ENCODE results near the gene MCCD1.

The MCCD1 gene

DNA sequence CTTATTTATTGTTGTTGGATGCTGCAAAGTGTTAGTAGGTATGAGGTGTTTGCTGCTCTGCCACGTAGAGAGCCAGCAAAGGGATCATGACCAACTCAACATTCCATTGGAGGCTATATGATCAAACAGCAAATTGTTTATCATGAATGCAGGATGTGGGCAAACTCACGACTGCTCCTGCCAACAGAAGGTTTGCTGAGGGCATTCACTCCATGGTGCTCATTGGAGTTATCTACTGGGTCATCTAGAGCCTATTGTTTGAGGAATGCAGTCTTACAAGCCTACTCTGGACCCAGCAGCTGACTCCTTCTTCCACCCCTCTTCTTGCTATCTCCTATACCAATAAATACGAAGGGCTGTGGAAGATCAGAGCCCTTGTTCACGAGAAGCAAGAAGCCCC is 18.8 kb upstream of the MCCD1 start:
- DNase-seq (ENCODE audit: low read depth, low spot score): no peak

DNA sequence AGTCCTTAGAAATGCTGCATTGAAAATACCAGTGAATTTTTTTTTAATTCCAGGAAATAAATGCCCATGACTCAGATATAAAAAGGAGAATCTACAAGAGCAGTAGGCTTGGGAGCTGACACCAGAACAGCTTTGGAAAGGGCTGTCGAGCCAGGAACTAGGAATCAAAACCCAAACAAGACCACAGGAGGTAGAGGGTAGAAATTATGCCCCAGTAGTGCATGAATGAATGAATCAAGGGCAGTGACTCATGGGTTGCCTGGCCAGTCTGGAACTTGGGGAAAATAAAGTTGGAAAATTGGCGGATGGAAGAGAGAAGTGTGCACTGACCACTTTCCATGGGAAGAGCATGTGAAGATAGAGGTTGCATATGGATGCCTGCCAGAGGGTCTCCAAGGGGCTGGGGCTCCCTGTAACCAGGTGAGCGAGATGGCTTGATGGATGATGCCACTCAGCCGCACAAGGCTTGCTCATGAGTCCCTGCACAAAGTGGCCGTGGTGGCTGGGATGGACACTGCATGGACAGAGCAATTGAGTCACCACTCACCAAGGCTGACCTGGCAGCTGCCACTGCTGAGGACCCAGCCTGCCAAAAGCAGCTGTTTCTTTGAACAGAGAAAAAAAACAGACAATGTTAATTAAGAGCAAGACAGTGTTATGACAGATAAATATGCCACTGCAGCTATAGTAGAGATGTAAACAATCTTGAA is 15.2 kb upstream of the MCCD1 start:
- no peak for DNase-seq (ENCODE audit: low read depth, low spot score)

DNA sequence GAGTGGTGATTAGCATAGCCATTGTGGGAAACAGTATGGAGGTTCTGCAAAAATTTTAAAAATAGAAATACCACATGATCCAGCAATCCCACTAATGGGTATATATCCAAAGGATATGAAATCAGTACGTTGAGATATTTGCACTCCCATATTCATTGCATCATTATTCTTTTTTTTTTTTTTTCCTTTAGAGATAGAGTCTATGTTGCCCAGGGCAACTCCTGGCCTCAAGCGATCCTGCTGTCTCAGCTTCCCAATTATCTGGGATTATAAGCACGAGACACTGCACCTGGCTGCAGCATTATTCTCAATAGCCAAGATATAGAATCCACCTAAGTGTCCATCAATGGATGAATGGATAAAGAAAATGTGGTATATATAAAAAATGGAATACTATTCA is 6.9 kb upstream of the MCCD1 start:
- no peak for DNase-seq (ENCODE audit: low read depth, low spot score)

DNA sequence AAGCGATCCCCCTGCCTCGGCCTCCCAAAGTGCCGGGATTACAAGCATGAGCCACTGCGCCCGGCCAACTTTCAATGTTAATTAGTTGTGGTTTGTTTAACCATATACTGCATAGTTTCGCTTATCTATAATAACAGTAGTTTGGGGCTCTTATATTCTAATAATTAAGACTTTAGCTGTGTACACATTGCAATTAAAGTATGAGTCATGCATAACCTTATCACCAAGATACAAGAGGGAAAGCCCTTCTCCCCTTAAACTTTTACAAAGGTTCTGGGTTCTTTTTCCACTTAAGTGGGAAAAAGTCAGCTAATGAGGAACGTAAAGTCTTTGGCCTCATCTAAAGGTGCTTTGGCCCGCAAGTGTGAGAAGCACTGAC is 3.2 kb upstream of the MCCD1 start:
- no peak for DNase-seq (ENCODE audit: low read depth, low spot score)

DNA sequence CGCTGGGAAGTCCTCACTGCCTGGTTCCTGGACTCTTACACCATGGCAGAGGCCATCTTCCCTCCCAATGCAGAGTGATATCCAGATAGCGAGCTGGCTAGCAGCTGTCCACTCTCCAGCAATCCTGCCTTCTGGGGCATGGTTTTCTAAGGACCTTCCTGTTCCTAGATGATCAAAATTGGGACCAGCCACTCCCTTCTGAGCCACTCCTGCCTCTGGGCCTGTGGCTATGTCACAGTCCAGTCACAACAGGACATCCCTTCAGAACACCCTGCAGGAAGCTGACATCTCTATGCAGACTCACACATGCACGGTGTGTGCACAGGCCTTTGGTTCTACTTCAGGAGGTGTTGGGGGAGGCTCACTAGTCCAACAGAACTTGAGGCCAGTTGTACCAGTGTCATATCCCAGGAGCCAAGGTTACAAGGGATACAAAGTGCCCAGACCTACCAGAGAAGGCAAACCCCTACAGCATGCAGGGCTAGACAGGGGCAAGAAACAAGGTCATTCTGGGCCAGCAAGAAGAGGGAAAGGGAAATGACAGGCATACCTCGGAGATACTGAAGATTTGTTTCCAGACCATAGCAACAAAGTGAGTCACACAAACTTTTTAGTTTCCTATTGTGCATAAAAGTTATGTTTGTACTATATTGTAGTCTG is 2.7 kb upstream of the MCCD1 start:
- DNase-seq (ENCODE audit: low read depth, low spot score): no peak

DNA sequence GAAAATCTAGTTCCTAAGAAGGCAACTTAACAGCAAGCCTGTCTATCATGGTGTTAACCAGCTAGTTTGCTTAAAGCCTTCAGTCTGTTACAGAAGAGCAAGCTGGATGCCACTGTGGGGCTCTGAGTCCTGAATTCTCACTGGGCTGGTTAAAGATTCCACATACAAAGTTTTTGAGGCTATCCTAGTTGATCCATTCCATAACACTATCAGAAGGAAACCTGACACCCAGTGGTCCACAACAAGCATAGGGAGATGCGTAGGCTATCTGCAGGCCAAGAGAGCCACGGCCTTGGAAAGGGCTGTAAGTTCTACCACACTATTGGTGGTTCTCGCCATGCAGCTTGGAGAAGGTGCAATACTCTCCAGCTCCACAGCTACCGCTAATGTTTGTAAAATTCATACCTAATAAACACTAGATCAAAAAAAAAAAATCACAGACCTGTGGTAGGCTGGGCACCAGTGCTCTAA is 420 bp upstream of the MCCD1 start:
- no peak for DNase-seq (ENCODE audit: low read depth, low spot score)

DNA sequence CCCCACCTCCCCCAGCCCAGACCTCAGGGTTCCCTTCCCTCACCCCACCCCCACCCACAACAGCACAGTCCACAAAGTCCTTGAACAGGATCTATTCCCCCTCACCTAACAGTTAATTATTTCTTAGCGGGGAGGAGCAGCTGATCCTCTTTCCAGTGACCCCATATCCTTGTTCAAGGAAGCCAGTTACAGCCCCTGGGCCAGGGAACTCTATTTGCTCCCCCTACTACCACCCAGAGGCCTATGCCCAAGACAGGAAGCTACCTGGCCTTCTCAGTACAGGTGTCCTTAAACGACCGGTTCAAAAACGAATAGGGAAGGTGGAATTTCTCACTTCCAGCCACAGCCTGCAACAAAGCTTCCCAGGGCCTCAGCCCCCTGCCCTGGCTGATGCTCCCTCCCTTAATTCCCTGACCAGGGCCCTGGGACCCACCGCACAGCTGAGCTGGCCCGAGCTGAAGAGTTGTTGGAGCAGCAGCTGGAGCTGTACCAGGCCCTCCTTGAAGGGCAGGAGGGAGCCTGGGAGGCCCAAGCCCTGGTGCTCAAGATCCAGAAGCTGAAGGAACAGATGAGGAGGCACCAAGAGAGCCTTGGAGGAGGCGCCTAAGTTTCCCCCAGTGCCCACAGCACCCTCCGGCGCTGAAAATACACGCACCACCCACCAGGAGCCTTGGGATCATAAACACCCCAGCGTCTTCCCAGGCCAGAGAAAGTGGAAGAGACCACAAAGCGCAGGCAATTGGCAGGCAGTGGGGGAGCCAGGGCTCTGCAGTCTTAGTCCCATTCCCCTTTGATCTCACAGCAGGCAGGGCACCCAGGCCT is 778 bp downstream of the MCCD1 start:
- no peak for DNase-seq (ENCODE audit: low read depth, low spot score)

DNA sequence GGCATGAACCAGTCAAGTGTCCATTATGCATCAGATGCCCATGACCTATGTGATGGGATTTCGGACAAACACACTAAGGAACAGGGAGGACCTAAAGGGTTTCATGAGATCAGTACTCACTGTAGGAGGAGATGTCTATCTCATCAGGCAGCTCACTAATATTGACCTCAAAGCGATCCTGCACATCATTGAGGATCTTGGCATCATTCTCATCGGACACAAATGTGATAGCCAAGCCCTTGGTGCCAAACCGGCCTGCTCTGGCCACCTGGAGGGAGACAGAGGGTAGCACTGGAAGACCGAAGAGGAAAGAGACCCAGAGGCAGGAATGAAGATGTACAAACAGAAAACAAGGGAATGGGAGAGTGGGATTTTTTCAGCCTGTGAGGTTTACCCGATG is 1.9 kb downstream of the MCCD1 start:
- DNase-seq (ENCODE audit: low read depth, low spot score): no peak

DNA sequence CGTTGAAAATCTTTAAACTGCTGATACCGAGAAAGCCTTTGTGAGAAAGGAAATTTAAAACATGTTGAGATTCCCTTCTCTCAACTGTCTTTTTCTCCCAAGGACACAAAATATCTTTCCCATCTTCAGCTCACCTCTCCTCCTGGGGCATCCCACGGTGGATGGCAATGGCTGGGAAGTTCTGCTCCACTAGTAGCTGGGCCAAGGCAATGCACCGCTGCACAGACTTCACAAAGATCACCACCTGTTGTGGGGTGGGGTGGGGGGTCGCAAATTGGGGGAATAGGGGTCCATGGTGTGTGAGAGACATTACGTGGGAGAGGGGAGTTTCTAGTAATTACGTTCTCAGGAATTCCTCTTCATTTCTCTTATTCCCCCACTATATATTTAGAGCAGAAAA is 2.4 kb downstream of the MCCD1 start:
- no peak for DNase-seq (ENCODE audit: low read depth, low spot score)

DNA sequence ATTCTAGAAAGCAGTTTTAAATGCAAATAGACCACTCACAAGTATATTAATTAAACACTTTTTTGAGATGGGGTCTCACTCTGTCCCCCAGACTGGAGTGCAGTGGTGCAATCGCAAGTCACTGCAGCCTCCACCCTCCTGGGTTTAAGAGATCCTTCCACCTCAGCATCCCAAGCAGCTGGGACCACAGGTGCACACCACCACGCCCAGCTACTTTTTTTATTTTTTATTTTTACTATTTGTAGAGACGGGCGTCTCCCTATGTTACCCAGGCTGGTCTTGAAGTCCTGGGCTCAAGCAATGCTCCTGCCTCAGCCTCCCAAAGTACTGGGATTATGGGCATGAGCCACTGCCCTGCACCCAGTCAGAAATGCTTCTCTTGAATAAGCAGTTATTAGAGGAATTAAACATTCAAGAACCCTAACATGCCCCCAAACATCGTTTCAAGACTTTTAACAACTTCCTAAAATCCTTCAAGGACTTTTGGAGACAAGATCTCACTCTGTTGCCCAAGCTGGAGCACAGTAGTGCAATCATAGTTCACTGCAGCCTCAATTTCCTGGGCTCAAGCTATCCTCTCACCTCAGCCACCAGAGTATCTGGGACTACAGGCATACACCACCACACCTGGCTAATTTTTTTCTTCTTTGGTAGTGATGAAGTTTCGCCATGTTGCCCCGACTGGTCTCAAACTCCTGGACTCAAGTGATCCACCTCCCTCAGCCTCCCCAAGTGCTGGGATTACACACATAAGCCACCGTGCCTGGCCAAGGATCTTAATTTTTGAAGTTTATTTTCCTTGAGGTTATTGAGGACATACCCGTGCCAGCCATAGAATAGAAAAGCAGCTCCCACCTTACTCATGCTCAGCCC is 3.2 kb downstream of the MCCD1 start:
- DNase-seq (ENCODE audit: low read depth, low spot score): no peak

DNA sequence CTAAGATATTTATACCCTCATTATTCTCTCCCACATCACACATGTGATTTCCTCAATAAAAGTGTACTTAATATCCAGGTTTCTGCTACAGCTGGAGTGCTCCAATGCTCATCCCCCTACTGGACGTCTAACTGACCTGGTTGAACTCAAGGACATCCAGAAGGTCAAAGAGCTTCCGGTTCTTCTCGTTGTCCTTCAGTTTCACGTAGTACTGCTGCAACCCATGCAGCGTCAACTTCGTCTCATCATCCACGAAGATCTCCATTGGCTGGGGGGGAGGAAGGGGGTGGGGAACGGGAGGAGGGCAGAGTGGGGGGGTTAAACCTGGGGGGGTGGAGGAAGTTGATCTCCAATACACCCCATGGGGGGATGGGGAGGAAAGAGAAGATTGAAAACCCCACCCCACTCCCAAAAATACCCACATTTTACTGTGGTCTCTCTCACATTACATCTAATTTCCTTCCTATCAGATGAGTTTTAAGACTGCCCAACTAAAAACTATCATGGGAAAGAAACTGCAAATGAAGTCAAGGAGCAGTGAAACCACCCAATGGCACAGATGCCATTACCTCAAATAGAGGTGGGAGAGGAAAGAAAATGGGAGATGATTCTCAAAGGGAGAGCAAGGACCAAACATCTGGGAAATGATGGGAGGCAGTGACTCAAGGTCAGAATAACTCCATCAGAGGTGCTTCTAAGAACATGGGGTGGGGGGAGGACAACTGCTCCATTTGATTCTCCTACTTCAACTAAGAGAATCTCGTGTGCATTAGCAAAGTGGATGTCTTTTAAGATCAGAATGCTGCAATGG is 4.1 kb downstream of the MCCD1 start:
- DNase-seq (ENCODE audit: low read depth, low spot score): no peak

DNA sequence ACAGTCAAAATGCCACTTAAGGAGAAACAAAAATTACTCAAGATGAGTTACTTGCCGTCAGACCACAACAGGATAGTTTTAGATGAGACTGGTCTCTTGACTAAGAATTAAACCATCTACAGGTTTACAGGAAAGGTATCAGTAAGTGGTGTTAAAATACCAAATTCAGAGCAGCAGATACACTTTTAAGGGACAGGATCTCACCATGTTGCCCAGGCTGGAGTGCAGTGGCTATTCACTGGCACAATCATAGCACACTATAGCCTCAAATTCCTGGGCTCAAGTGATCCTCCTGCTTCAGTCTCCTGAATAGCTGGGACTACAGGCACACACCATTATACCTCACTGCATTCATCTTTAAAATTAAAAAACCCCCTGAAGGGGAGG is 4.7 kb downstream of the MCCD1 start:
- no peak for DNase-seq (ENCODE audit: low read depth, low spot score)

DNA sequence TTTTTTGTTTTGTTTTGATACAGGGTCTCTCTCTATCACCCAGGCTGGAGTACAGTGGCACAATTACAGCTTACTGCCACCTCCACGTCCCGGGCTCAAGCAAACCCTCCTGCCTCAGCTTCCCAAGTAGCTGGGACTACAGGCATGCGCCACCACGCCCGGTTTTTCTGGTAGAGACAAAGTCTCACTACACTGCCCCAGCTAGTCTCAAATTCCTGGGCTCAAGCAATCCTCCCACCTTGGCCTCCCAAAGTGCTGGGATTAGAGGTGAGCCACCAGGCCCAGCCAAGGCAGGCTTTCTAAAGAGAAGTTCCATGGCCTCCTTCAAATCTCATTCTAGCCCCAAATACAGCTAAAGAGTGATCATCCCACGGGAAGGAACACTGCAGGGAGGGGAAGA is 5.2 kb downstream of the MCCD1 start:
- no peak for DNase-seq (ENCODE audit: low read depth, low spot score)

DNA sequence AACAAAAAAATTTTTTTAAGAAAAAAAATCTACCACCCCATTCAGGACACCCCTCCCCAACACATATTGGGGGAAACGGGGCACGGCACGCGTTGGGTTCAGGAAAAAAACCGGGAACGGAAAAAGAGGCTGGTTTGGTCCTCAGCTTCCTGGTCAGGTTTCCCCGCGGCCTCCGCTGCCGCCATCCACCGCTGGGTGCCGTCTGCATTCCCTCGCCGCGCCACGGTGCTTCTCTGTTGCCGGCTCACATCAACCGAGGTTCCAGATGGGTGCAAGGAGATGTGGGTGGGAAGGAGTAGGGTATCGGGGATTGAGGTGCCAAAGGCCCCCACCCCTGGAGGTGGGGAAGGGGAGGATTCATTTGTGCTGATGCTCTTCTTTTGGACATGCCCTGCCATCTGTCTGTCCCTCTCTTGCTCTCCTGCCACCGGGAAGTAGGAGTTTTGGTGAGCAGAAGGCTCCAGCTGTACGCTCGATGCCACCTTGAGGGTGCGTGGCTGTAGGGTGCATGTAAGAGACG is 5.8 kb downstream of the MCCD1 start:
- no peak for DNase-seq (ENCODE audit: low read depth, low spot score)

DNA sequence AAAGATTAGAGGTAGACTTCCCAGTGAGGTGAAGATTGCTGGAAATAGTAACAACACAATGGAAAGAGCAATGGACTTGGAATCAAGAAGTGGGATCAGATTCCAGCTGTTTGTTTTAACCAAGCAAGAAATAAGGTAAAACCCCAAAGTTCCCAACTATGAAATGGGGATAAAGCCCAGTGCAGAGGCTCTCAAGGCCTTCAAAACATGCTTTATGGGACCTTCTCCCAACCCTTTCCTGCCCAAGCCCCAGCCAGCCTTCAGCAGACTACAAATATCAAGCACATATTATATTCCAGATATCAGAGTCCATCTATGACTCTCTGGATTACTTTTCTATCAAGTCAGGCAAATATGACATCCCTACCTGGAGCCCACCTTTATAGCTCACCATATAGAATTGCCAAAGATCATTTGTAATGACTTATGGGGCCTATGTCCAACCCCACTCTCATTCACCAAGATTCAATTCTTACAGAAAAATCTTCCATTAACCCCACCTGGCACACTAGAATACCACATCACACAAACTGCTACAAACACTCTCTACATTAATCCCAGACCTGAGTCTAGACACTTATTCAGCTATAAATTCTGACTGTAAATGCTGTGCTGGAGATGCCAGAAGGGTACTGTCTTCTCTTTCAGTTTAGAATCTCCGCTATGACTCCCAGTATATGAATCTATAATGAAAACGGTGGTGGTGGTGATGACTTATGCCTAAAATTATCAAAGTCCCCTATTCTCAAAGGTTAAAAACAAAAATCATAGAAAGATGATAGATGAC is 7.0 kb downstream of the MCCD1 start:
- DNase-seq (ENCODE audit: low read depth, low spot score): no peak

DNA sequence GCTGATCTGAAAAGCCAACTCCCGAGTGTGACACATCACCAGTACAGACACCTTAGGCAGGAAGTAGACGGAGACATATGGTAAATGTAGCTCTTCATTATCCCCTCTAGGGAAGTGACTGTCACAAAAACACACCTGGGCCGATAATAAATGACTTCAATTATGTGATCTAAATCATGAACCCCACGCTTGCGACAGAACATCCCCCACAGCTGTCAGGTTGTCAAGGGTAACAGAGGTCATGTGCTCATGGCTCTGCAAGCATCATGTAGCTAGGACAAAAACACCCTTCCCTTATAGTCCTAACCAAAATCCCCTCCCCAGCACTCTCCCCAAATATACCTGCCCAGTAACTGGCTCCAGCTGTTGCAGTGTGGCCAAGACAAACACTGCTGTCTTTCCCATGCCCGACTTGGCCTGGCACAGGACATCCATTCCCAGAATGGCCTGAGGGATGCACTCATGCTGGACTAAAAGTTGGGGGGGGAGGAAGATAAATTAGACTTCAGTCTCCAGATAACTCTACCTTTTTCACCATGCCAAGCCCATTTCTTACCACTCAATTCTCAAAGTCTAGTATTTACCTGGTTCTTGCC is 10.1 kb downstream of the MCCD1 start:
- no peak for DNase-seq (ENCODE audit: low read depth, low spot score)

DNA sequence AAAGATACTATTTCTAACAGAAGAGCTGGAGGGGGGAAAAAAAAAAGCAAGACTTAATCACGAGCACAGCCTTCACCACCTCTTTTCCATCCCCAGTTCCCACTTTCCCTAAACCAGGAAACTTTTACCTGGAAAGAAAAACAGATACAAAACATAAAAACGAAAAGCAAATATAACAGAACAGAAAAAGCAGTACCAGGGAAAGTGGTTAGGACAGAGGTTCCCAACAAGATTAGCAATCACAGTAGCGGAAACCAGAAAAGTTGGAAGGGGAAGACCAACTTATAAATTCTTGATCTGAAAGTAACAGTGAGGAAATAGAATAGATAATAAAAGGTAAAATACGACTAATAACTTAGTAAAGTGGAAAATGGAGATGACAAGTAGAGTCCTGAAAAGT is 11.9 kb downstream of the MCCD1 start:
- no peak for DNase-seq (ENCODE audit: low read depth, low spot score)

DNA sequence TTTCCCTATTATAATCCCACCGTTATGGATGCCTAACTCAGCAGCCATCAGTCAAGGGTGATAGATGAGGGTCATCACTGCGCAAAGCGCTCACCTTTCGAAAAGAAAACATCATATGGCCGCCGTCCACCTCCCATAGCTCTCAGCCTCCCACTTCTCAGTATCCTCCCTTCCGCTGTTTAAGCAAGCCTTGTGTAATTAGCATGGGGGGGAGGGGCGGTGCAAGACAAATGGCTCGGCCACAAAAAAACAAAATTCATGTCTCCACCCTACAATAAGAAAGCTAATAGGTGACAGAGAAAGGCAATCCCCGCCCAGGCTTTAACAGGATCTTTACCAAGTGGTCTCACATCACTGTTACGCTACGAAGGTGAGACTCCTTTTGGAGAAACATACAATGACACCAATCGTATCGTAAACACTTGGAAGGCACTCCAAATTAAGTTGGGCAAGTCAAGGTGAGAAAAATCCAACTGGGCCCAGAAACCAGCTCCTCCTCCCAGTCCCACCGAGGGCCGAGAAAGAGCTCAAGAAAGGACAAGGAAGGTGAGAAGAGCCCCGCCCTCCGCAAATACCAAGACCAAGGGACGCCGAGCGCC is 12.4 kb downstream of the MCCD1 start:
- DNase-seq (ENCODE audit: low read depth, low spot score): no peak
